ENCODE measurements around the gene CROCC2. TPM values are rescaled to one million over a fixed set of nuclear protein-coding genes. Genes with fewer than 3 reads are reported as not detected.

Gene CROCC2
- polyA plus RNA-seq, 12 donors, result 0.08 to 0.70 (median 0.28) TPM; not detected in 2

- no peak for DNase-seq
Measured at GRCh38 chr2:240985881-240986786, 80.0 kb downstream of the CROCC2 start.

- peak; percentile 36 for DNase-seq
Measured at GRCh38 chr2:240986787-240987411, 80.8 kb downstream of the CROCC2 start.

GRCh38 chr2:240987588-240987987 lies 81.5 kb downstream of the CROCC2 start:
- DNase-seq, result no peak

- DNase-seq, result no peak
Measured at GRCh38 chr2:240988146-240988545, 82.0 kb downstream of the CROCC2 start.

- DNase-seq, result no peak
Measured at GRCh38 chr2:240988571-240989271, 82.6 kb downstream of the CROCC2 start.

GRCh38 chr2:240989451-240990265 lies 83.5 kb downstream of the CROCC2 start:
- no peak for DNase-seq

GRCh38 chr2:240990266-240990529 lies 84.1 kb downstream of the CROCC2 start:
- no peak for DNase-seq

GRCh38 chr2:240990726-240991377 lies 84.7 kb downstream of the CROCC2 start:
- no peak for DNase-seq

GRCh38 chr2:240991378-240992263 lies 85.5 kb downstream of the CROCC2 start:
- DNase-seq, result peak; percentile 74

GRCh38 chr2:240992572-240993291 lies 86.6 kb downstream of the CROCC2 start:
- no peak for DNase-seq

- DNase-seq, result no peak
Measured at GRCh38 chr2:240993446-240994170, 87.5 kb downstream of the CROCC2 start.

GRCh38 chr2:240994171-240994896 lies 88.2 kb downstream of the CROCC2 start:
- no peak for DNase-seq

GRCh38 chr2:240995041-240996021 lies 89.2 kb downstream of the CROCC2 start:
- DNase-seq, result no peak

GRCh38 chr2:240996161-240996833 lies 90.2 kb downstream of the CROCC2 start:
- DNase-seq, result no peak

GRCh38 chr2:240996834-240997140 lies 90.7 kb downstream of the CROCC2 start:
- no peak for DNase-seq

GRCh38 chr2:240997141-240997855 lies 91.2 kb downstream of the CROCC2 start:
- no peak for DNase-seq

Measured in muscle of arm (tissue), 12 donors.